Measurements from ENCODE around the gene CEP120. TPM values are rescaled to one million over a fixed set of nuclear protein-coding genes. Genes with fewer than 3 reads are reported as not detected.

Gene CEP120
- total and polyA plus RNA-seq, 12 donors = 4.2 to 36.8 (median 19.1) TPM

GRCh38 chr5:123444016-123444415, 20.8 kb upstream of the CEP120 start:
- H3K27me3 ChIP-seq = no peaks in the 10 kb centered on the region
- H3K4me3 ChIP-seq = no peak overlapping the region
- intact Hi-C loops (cut with DNase I) = no loop called here
- TF ChIP-seq POLR2A (IDR thresholded peaks at IDR 0.05) (no peak), CTCF (IDR thresholded peaks at IDR 0.05) (no peak)
- H3K36me3 ChIP-seq (replicated peaks in 1 of 2) = no peaks in the 10 kb centered on the region
- no peaks in the 10 kb centered on the region for H3K9me3 ChIP-seq (replicated peaks in 1 of 3)
- H3K4me1 ChIP-seq (replicated peaks in 1 of 2) = no peaks in the 10 kb centered on the region
- 58 to 72% (median 63%) methylated on average over 3 of the region's 3 CpGs for WGBS, 4 donors
- DNase-seq = no peak
- no peak overlapping the region for H3K27ac ChIP-seq

GRCh38 chr5:123441408-123441807, 18.2 kb upstream of the CEP120 start:
- Histone ChIP-seq H3K36me3 (replicated peaks in 1 of 2) (no peaks in the 10 kb centered on the region), H3K4me3 (no peak overlapping the region), H3K9me3 (replicated peaks in 1 of 3) (no peaks in the 10 kb centered on the region), H3K4me1 (replicated peaks in 1 of 2) (no peaks in the 10 kb centered on the region), H3K27ac (no peak overlapping the region), H3K27me3 (no peaks in the 10 kb centered on the region)
- WGBS, 4 donors = 84 to 96% (median 94%) methylated on average over 1 of the region's 1 CpG
- DNase-seq = no peak
- intact Hi-C loops (cut with DNase I) = no loop called here
- no peak for TF ChIP-seq CTCF (IDR thresholded peaks at IDR 0.05)
- no peak for TF ChIP-seq POLR2A (IDR thresholded peaks at IDR 0.05)

GRCh38 chr5:123440456-123441181, 17.4 kb upstream of the CEP120 start:
- H3K4me3 ChIP-seq = no peak overlapping the region
- no peak for DNase-seq
- H3K27ac ChIP-seq = no peak overlapping the region
- no peaks in the 10 kb centered on the region for H3K36me3 ChIP-seq (replicated peaks in 1 of 2)
- no peaks in the 10 kb centered on the region for H3K4me1 ChIP-seq (replicated peaks in 1 of 2)
- no peak for TF ChIP-seq CTCF (IDR thresholded peaks at IDR 0.05)
- no peak for TF ChIP-seq POLR2A (IDR thresholded peaks at IDR 0.05)
- intact Hi-C loops (cut with DNase I) = no loop called here
- H3K9me3 ChIP-seq (replicated peaks in 1 of 3) = no peaks in the 10 kb centered on the region
- no peaks in the 10 kb centered on the region for H3K27me3 ChIP-seq
- WGBS, 4 donors = 100% methylated on average over 1 of the region's 1 CpG

- intact Hi-C loops (cut with DNase I) = no loop called here
- H3K4me3 ChIP-seq = no peak overlapping the region
- TF ChIP-seq POLR2A (IDR thresholded peaks at IDR 0.05) (no peak), CTCF (IDR thresholded peaks at IDR 0.05) (no peak)
- DNase-seq = no peak
- H3K4me1 ChIP-seq (replicated peaks in 1 of 2) = no peaks in the 10 kb centered on the region
- H3K9me3 ChIP-seq (replicated peaks in 1 of 3) = no peaks in the 10 kb centered on the region
- H3K27ac ChIP-seq = no peak overlapping the region
- WGBS, 4 donors = 94 to 96% (median 95%) methylated on average over 5 of the region's 5 CpGs
- no peaks in the 10 kb centered on the region for H3K36me3 ChIP-seq (replicated peaks in 1 of 2)
- no peaks in the 10 kb centered on the region for H3K27me3 ChIP-seq
These were observed 16.5 kb upstream of the CEP120 start for GRCh38 chr5:123439709-123440108.

Measured in adrenal gland (tissue), 12 donors.